HG03045 (cell line): ENCODE data around the gene P3H2.

Experiments
- ATAC-seq: cut with Tn5 transposase; IDR thresholded peaks from one replicate; pipeline ENCODE4 v1.9.1; 2021; ENCODE audit warnings: mild to moderate bottlenecking, moderate library complexity; ENCODE audit not compliant: unreplicated experiment

P3H2 gene

GRCh38 chr3:190019844-190020243 lies 100.9 kb downstream of the P3H2 start:
- no peak for ATAC-seq

- ATAC-seq, result no peak
Measured at GRCh38 chr3:190019006-190019405, 101.7 kb downstream of the P3H2 start.

GRCh38 chr3:190018460-190018859 lies 102.2 kb downstream of the P3H2 start:
- no peak for ATAC-seq

GRCh38 chr3:190017521-190018288 lies 103.0 kb downstream of the P3H2 start:
- no peak for ATAC-seq

- no peak for ATAC-seq
Measured at GRCh38 chr3:190016966-190017365, 103.7 kb downstream of the P3H2 start.

- ATAC-seq, result no peak
Measured at GRCh38 chr3:190014940-190015339, 105.8 kb downstream of the P3H2 start.

- ATAC-seq, result no peak
Measured at GRCh38 chr3:190013943-190014924, 106.5 kb downstream of the P3H2 start.

- ATAC-seq, result no peak
Measured at GRCh38 chr3:190012784-190013183, 107.9 kb downstream of the P3H2 start.

- ATAC-seq, result no peak
Measured at GRCh38 chr3:190012314-190012782, 108.3 kb downstream of the P3H2 start.

- no peak for ATAC-seq
Measured at GRCh38 chr3:190010486-190010885, 110.2 kb downstream of the P3H2 start.

- ATAC-seq, result no peak
Measured at GRCh38 chr3:190009614-190010013, 111.1 kb downstream of the P3H2 start.

- no peak for ATAC-seq
Measured at GRCh38 chr3:190008432-190008831, 112.3 kb downstream of the P3H2 start.

- ATAC-seq, result no peak
Measured at GRCh38 chr3:190005343-190006113, 115.2 kb downstream of the P3H2 start.

GRCh38 chr3:190004656-190005055 lies 116.0 kb downstream of the P3H2 start:
- ATAC-seq, result no peak

GRCh38 chr3:190003681-190004123 lies 117.0 kb downstream of the P3H2 start:
- ATAC-seq, result no peak

GRCh38 chr3:190003068-190003467 lies 117.6 kb downstream of the P3H2 start:
- ATAC-seq, result no peak

GRCh38 chr3:190001426-190001825 lies 119.3 kb downstream of the P3H2 start:
- ATAC-seq, result no peak

- no peak for ATAC-seq
Measured at GRCh38 chr3:190000861-190001196, 119.9 kb downstream of the P3H2 start.

- ATAC-seq, result no peak
Measured at GRCh38 chr3:190000187-190000860, 120.4 kb downstream of the P3H2 start.

GRCh38 chr3:189999718-190000117 lies 121.0 kb downstream of the P3H2 start:
- ATAC-seq, result no peak
